NCI-H1048 (cell line): ENCODE data around the gene ADCY1.
"Not testable (repeated sequence)": the region's sequence is repeated elsewhere in the genome, so short reads cannot be mapped to it uniquely, and the experiment has no call there.

Experiments used
- DNase-seq: peaks from one replicate; lab custom pipeline; 2025; lab: John Stamatoyannopoulos, UW

ADCY1 gene

DNA sequence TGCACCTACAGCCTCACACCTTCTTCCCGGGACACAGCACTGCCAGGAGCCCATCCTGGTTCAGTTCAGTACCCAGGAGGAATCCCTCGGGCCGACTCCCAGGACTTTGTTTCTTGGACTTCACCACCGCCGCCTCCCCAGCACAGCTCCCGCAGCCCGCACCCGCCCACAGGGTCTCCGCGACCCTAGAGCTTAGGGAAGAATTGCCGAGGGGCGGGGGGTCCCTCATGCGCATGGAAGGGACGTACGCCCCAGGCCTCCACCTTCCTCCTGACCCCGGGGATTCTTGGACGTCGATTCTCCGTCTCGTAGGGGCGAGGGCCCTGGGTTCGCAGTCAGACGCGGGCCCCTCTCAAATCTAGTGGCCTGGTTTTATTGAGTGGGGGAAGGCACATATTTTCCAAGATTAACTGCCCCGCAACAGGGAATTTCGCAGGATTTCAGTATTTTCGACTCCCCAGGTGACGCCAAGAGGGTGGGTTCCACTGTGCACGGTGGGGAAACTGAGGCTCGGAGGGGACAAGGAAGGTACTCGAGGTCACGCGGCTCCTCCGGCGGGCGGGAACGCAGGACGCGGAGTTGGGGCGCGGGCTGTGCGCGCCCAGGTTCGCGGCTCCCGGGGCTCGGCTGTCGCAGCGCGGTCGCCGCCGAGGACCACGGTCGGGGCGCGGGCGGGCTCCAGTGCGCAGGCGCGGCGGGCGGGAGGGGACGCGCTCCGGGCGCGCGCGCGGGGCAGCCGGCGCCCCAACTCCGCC lies at the start of gene ADCY1:
TSS of gene ADCY1 (plus strand) at position 708 of the 755 bp plus-strand sequence. CDS start 176 bp downstream, outside the sequence.
- no peak for DNase-seq

DNA sequence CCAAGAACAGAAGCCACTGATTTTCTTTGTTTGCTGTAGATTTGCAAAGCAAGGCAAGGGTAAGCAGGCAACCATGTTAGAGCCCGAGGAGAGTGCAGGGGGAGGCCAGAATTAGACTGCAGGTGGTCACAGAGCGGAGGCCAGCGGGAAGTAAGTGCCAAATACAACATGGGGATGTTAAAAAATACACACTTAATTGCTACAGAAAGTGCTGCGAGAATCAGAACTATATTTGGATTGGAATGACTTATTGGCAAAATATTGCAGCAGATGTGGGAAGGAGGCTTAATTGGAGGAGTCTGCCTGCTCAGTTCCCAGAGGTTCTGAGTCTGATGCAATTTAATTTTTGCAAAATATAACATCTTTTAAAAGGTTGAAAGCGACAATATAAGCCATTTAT lies 49.7 kb upstream of the ADCY1 start:
- no peak for DNase-seq

DNA sequence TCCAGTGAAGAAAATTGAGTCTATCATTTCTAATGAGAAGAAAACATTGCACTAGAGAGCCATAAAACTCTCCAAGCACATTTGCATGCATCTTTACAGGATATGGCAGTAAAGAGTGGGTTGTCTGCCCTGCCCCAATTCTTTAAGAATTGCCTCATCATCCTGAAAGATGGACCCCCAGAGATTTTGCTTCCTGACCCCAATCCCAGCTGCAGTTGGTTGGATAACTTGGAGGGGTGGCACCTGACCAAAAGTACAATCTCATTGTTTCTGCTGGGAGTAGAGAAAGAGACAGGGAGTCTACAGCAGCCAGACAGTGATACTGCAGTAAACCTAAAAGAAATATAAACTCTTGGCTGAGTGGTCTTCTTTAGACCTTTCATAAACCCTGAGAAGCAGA lies 49.1 kb upstream of the ADCY1 start:
- no peak for DNase-seq

DNA sequence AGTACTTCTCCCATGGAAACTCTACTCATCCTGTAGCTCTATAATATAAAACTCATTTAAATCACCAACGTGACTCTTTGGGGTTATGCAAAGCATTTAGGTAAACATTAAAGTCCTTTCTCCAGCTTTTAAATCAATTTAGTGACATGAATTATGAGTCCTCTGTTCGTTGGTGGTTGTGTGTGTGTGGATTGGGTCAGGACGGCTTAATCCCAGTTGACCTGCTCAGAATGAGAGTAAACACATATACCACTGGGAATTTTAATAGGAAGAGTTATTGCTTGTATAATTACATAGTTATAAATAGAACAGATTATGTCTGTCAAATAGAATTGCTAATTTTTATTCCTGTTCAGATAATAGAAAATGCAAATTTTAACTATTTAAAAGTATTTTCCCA lies 30.7 kb upstream of the ADCY1 start:
- DNase-seq = no peak

DNA sequence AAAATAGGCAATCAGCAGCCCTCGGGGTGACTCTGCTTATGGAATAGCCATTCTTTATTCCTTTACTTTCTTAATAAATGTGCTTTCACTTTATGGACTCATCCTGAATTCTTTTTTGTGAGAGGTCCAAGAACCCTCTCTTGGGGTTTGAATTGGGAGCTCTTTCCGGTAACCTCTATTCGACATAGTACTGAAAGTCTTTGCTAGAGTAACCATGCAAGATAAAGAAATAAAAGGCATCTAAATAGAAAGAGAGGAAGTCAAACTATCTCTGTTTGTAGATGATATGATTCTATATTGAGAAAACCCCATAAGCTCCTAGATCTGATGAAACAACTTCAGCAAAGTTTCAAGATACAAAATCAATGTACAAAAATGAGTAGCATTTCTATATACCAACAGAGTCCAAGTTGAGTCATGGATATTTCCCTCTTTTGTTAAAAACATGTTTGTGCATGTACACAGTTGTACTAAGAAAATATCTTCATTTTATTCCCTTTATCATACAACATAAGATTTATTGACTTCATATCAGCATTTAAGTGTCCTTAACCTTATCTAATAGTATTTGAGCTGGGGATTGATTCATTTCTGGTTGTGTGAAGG lies 29.0 kb upstream of the ADCY1 start:
- DNase-seq = not testable (repeated sequence)

DNA sequence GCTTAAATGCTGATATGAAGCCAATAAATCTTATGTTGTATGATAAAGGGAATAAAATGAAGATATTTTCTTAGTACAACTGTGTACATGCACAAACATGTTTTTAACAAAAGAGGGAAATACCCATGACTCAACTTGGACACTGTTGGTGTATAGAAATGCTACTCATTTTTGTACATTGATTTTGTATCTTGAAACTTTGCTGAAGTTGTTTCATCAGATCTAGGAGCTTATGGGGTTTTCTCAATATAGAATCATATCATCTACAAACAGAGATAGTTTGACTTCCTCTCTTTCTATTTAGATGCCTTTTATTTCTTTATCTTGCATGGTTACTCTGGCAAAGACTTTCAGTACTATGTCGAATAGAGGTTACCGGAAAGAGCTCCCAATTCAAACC lies 25.3 kb upstream of the ADCY1 start:
- DNase-seq = not testable (repeated sequence)

DNA sequence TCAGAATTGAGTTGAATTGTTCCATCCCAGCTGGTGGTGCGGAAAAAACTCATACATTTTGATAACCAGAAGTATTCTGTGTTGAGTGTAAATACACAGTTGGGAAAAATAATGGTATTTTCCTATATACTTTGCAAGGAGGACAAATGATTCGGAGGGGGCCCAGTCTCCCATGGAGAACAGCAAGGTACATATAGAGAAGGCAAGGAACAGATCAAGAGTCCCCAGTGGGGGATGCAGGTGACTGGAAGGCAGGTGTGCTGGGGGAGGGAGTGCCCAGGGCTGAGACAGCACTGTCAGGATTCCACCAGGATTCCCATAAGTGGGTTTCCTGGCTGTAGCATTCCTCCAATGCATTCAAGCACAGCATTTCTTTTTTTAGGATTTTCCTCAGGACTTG lies 10.8 kb upstream of the ADCY1 start:
- DNase-seq = no peak

DNA sequence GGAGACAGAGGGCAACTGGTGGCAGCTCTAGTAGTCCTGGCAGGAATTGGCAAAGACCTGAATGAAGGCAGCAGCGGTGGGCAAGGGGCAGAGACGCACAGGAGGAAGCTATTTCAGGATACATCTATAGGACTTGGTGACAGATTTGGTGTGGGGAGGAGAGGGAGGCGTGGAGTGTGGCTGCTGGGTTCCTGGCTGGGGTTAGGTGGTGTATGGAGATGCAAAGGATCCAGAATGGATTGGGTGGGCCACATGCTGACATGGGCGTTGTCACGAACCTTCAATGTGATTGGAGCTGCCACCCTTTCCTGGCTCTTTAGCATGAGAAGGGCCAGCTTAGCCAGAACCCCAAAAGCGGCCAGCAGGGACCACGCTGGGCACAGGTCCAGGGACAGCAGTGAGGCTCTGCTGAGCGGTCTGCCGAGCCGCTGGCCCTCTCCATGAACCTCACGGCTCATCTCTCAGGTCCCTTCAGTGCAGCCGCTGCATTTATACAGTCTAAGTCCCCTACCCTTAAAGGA lies 10.2 kb upstream of the ADCY1 start:
- no peak for DNase-seq

DNA sequence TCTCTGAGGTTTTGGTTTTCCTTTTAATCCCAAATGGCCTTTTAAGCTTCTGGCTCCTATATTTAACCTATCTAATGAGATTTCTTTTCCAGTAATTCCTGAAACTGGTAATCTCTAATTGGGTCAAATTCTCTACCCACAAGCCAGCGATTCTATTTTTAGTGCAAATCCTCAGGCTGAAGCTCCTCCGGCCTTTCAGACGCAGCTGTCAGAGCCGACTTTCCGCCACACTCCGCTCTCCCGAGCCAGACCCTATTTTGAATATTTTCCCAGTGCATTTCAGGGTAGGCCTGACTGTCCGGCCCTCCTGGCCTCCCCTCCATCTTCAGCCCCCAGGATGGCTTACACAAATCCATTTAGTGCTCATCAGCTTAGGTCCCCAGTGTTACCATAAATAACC lies 9.7 kb upstream of the ADCY1 start:
- no peak for DNase-seq

DNA sequence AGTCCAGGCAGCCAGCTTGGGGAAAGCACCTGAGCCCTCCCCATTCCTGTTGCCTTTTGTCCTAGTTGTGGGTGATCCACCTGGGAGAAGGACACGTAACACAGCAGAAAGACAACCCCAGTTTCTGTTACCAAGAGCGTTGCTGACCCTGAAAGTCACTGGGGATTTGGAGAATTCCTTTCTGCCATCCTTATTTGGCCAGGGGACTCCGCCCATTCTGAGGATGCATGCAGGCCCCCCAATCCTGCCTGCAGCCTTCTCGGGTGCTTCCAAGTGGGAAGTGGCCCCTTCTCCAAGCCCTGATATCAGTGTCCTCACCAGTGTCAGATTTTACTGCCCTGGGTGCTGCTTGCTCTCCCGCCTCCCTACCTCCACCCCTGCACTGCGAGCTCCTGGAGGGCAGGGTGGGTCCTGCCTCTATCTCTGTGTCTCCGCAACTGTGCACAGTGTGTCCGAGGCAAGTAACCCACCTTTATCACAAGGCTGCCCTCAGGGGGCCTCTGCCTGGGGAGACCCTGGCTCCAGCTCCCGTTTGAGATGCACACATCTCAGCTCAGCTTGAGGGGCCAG lies 9.2 kb upstream of the ADCY1 start:
- no peak for DNase-seq

DNA sequence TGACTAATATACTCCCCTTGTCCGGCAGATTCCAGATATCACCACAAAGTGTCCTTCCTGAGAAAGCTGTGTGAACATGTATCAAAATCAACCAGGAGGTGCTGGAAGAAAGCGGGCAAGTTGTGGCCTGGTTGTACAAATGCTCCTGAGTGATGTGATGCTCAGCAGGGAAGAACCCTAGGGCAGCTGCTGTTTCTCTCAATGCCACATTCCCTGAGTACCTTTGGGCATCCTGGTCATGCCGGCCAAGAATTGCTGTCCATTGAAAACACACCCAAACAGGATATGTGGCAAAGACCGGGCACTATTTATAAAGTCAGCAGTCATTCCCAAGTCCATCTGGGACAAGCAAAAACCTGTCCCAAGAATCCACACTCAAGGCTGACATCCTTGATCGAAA lies 7.8 kb upstream of the ADCY1 start:
- no peak for DNase-seq

DNA sequence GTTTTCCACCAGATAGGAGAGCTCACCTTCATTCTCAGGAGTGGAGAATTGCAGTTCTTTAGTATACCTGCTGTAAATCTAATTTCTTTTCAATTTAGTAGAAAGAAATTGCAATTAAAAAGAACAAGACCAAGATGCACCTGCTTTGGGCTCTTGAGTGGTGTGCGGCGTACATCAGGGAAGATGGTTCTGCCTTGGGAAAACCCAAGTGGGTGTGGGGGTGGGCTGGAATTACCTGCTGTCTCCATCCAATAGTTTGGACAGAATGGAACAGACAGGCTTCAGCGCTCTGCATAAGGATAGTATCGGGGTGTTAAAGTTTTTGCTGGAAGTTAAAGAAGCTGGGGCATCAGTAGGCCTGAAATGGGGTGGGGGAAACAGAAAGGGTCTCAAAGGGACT lies 7.2 kb upstream of the ADCY1 start:
- DNase-seq = no peak

DNA sequence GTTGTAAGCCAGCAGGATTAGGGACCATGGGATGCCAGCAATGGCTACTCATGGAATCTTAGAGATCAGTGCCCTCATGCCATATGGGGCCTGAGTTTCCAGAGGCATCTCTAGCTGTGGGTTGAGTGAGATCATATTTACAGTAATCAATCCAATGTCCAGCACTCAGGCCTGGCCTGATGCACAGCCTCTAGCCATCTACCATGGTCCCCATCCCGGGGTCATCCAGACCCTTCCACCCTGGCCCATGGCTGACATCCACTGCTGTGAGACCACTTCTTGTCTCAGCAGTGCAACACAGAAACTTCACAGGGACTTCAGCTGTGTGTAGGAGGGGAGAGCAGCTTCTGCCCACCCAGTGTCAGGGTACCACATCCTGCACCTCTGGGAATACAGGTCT lies 6.5 kb upstream of the ADCY1 start:
- DNase-seq = no peak

DNA sequence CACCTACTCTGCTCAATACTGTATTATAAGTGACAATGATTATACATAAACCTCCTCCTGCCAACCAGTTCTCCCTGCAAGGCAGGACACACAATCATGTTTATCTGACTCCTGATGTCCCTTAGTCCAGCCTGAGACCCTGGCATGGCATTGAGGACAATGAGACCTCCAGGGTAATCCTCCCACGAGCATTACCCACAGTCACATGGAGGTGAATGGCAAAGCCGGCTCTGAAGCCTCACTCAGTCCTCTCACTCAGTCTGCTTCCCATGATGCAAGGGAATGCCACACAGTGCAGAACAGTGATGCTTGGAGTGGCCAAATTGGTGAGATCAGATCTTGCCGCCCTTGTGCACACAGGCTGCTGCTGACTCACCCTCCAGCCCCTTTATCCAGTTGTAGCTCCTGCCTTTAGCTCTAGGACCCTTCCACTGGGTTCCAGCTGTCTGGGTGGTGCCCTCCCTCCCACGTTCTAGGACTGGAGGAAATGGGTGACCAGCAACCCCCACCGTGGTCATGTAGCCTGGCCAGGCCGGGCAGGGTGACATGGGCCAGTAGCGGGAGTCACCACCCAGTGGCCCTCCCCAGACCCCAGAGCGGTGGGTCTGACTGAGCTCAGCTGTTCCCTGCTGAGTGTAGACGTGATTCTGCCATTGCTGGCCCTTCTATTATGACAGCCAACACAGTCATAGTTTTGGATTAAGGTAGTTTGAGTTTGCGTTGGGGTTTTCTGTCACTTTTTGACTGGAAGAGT lies 5.5 kb upstream of the ADCY1 start:
- no peak for DNase-seq

DNA sequence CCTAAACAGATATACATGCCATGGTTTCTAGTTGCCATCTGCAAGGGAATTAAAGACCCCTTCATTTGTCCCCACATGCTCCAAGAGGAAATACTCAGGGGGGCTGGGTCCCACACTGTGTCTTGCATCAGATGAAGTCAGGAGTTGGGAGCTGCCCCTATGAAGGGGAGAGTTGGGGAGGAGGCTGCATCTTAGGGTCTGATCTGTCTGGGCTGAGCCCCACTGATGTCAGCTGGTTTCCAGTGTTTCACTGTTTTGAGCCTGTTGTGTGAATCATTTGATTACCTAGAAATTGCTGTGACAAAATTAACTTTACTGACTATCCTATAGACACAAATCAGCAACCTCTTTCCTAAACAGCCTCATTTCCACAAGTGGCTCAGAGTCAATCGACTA lies 4.9 kb upstream of the ADCY1 start:
- DNase-seq = no peak

DNA sequence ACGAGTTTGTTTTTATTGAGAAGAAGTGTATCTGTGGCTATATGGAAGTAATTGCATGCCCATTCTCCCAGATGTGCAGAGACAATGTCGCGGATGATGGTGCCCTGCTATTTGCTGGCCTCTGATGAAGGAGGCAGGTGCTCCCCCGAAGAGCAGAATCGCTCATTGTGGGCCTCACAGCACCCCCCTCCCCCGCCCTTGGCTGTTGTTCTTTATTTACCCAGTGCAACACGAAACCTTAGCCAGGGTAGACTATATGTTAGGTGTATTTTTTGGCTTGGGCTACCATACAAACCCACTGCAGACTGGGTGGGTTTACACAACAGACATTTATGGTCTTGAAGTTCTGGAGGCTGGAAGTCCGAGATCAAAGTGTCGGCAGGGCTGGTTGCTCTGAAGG lies 3.4 kb upstream of the ADCY1 start:
- no peak for DNase-seq

DNA sequence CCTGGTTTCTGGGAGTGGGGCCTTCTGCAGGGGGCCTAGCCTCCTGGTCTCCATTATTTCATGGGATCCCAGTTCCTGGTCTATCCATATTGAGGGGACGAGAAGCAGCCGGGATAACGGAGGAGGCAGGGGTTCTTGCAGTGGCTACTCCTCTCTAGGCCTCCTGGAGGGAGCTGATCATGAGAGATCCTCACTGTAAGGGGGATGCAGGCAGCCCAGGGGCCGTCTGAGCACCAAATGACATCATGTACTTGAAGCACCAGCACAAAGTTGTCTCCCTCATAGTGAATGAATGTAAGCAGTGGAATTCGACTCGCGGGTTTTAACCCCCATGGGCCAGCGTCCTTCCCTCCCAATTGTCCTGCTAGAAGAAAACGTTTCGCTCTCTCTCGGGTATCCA lies 964 bp upstream of the ADCY1 start:
- no peak for DNase-seq

DNA sequence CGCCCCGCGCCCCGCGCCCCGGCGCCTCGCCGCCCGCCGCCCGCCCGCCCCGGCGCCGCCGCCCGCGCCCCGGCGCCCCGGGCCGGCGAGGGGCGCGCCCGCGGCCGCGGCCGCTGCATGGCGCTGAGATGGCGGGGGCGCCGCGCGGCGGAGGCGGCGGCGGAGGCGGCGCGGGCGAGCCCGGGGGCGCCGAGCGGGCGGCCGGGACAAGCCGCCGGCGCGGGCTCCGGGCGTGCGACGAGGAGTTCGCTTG lies 174 bp downstream of the ADCY1 start:
- DNase-seq = no peak

DNA sequence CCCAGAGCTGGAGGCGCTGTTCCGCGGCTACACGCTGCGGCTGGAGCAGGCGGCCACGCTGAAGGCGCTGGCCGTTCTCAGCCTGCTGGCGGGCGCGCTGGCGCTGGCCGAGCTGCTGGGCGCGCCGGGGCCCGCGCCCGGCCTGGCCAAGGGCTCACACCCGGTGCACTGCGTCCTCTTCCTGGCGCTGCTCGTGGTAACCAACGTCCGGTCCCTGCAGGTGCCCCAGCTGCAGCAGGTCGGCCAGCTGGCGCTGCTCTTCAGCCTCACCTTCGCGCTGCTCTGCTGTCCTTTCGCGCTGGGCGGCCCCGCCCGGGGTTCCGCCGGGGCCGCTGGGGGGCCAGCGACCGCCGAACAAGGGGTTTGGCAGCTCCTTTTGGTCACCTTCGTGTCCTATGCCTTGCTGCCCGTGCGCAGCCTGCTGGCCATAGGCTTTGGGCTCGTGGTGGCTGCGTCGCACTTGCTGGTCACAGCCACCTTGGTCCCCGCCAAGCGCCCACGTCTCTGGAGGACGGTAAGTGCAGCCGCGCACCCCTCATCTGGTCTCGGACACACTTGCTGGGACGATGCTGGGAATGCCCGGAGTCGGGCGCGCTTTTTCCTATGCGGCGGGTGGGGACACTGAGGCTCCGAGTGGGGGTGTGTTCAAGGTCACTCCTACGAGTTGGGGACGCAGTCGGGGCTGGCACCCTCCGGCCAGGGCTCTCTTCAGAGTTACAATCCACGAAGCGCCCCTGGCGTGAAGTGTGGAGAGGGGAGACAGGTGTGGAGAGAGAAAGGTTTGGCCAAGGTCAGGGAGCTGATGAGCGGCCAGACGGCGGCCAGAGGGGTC lies 717 bp downstream of the ADCY1 start:
- no peak for DNase-seq

DNA sequence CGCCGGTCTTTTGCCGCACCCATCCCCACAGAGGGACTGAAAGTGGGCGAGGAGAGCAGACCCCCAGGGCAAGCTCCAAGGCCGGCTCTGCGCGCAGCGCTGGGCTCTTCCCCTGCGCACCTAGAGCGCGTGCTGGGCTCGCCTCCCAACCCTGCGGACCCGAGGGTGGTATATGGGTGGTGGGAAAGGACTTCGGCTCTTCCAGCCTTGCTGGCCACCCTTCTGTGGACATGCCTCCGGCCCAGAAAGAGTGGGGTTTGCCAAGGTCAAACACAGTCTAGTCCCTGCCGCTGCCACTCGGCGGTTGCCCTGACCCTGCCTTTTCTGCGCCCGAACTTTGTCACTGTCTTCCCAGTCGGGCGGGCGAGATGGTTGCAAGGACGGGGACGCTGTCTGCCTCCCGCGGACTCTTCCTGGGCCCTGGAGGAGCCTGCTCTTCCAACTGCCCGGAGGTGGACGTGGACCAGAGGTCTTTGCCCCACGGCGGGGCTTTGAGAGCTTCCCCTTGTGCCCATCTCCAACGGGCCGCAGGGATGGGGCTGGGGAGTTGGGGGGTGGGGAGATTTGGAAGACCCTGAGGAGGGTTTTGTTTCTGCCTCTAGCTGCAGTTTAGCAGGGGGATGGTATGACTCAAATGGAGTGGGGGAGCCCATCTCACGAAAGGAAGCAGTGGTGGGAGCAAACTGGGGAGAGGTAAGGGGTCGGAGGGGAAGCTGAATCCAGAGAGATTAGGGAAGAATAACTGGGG lies 1.5 kb downstream of the ADCY1 start:
- DNase-seq = no peak

DNA sequence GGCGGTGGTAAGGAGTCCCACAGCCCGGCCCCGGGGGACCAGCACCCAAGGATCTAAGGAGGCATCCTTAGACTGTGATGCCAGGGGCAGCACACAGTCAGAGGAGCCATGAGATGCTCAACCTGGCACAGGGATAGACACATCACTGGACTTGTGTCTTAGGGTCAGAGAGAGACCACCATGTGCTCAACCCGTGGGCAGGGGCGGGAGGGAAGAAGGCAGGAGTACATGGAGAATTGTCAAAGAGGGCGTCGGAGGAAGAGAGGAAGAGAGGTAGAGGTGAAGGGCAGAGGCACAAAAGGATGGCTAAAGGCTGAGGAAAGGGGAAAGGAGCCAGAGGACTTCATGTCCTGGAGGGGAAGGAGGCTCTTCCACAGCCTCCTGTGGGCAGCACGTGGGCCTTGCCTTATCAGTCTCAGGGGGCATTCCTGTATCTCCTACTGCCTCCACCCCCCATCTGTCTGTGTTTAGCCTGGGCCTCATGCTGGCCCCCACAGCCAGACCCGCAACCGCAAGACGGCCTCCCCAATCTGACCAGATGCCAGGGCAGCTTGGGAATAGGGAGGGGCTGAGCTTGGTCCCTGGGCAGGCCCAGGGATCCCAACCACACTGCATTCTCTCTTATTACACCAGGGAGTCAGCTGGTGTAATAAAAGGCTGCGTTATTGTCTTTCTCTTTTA lies 2.2 kb downstream of the ADCY1 start:
- no peak for DNase-seq
